GM18505 (cell line): ENCODE measurements around the gene FOXN4.

Source experiments
- ATAC-seq: cut with Tn5 transposase; IDR thresholded peaks from one replicate; pipeline ENCODE4 v1.9.1; 2021; ENCODE audit not compliant: unreplicated experiment
- POLR2A ChIP-seq: IDR thresholded peaks from 4 replicates; pipeline ENCODE4 v1.6.1; 2011; ENCODE audit warnings: borderline replicate concordance; ENCODE audit not compliant: insufficient read depth, insufficient read length; ENCODE audit errors: extremely low read depth

FOXN4 gene, protein sequence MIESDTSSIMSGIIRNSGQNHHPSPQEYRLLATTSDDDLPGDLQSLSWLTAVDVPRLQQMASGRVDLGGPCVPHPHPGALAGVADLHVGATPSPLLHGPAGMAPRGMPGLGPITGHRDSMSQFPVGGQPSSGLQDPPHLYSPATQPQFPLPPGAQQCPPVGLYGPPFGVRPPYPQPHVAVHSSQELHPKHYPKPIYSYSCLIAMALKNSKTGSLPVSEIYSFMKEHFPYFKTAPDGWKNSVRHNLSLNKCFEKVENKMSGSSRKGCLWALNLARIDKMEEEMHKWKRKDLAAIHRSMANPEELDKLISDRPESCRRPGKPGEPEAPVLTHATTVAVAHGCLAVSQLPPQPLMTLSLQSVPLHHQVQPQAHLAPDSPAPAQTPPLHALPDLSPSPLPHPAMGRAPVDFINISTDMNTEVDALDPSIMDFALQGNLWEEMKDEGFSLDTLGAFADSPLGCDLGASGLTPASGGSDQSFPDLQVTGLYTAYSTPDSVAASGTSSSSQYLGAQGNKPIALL

DNA sequence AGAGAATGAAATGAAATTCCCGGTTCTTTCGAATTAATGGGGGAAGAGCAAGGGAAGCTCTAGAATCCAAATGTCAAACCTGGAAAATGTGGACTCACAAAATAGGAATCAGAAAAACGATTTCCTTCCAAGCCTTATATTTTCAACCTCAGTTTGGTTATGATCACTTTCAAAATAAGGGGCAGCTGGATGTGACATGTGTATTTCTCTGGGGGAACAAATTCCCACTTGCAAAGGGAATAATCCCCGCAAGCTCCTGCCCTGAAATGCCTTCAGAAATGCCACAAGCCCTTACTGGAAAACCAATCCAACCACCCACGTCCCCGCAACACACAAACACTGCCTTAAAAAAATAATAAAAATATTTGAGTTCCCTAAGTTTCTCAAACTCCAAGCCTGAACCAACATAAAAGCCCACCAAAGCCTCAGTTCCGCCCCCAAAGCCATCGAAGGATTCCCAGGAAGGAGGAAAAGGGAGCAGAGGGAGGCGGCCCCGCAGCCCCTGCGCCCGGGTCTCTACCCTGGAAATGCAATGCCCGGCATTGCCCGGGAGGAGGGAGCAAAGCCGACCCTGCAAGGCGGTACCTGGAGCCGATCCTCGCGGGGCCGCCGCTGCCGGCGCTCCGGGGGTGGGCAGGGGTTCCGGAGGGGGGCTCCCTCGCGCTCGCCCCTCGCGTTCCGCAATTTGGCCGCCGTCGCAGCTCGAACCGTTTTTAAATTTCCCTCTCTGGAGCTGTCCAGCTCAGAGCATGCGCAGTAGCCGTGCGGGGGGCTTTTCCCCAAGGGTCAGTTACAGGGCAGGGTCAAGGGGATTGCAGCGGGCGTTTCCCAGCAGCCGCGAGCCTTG lies at the start of gene FOXN4:
Gene FOXN4 (minus strand): TSS at position 751 of the 847 bp plus-strand sequence. CDS start 963 bp downstream, outside the sequence.
- ATAC-seq: no peak
- no peak for TF ChIP-seq POLR2A

DNA sequence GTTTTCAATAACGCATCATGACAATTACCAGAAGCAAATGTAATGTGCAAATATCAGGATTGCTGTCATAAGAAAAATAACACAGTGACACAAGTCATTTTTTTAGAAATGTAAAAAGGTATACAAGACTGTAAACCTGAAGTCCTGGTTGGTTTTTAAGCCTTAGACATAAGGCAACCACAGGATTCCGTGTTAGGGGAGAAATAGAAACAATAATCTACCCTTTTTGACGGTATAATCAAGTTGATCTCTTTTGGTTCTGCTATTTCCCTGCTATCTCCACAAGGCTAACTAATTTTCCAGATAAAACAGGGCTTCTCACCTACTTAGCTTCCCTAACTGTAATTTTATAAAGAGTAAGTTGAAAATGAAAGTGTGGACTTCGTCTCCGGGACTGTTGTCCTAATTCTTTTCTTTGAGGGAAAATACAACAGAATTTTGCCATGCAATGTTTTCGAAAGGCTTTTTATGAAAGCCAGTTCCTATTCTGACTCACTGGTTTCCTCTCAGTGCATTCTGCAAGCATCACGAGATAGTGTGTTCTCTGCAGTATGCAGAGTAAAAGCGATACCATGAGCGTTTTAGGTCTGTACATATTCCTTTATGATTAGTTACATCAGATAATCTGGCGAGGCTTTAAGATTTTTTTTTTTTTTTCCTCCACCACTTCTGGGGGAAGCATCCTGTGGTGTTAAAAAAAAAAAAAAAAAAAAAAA lies 49.2 kb upstream of the FOXN4 start:
- TF ChIP-seq POLR2A: no peak
- ATAC-seq: peak; percentile 82

DNA sequence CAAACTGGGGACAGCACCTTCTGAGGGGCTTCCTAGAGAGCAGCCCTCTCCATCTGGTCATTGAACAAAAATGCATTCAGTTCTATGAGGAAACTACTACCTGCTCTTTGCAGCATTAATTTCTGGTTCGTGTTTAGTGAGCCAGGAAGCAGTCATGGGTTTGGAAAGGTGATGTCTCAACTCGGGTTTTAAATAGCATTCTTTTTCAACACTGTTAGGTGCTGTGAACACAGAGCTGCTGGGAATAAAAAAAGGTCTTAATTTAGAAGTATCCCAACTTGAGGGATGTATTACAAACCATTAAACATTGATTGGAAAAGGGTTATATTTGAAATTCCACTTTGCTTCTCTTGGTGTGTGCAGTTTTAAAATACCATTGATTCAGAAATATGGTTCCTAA lies 47.9 kb upstream of the FOXN4 start:
- no peak for TF ChIP-seq POLR2A
- ATAC-seq: no peak

DNA sequence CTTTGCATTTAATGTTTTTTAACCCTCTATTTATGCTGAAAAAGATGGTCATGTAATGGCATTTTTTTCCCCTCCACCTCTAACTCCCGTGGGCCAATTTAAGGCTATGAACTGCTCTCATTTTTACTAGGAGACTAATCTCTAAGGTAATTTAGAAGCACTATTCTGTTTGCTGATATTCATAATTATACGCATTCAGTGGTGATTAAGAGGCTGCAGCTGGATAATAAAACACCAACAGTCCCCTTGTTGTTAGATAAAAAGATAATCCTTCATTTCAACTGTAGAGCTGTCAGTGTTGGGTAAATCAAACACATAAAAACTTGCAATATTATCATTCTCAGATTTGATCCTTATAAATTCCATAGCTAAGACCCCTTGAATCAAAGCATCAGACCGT lies 47.5 kb upstream of the FOXN4 start:
- no peak for ATAC-seq
- TF ChIP-seq POLR2A: no peak

DNA sequence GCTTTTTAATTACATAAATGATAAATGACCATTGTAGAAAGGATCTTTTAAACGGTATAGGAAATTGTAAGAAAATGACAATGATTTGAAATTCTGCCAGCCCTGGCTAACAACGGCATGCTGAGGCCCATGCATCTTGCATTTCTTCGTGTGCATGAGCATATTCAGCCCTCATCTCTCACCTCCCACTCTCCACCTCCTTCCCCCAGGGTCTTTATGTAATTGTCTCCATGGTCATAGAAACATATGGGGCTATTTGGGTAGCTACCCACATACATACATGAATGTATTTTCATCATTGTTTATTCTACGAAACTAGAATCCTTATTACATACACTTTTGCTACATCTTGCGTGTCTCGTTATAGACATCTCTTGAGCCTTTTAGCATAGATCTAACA lies 43.1 kb upstream of the FOXN4 start:
- no peak for ATAC-seq
- no peak for TF ChIP-seq POLR2A

DNA sequence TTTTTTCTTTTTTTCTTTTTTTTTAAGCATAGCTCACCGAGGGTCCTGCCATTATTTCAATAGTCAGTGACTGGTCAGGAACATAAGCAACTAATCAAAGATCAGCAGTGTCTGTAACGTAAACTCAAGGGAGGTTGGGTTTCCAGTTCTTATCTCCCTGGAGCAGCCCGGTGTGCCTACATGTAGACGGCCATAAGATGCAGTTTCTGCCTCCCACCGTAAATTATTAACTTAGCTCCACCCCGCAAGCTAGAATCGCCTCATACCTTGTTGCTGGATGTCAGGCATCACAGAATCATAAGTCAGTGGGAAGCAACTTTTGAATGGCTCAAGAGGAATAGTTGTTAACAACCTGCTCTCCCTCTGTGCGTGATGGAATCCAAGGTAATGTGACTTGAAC lies 38.5 kb upstream of the FOXN4 start, which contains the start of gene MYO1H:
Gene MYO1H (plus strand): TSS at position 312 of the 400 bp plus-strand sequence. CDS start 61 bp downstream, at position 373.
- TF ChIP-seq POLR2A: no peak
- no peak for ATAC-seq

DNA sequence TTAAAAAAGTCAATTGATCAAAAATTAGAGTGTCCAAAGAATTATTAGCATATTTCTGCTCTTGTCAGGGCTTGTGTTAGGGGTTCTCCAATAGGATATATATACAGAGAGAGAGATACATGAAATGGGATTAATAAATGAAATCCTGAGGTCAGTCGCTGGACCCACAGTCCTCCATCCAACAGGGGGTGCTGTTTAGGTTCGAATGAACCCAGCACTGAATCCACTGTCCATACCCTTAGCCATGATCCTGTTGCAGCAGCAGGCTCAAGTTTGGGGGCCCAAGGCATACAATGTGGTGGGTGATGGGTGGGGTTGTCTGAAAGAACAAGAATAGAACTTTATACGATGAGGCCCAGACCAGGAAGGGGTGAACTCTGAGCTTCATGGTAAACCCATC lies 37.8 kb upstream of the FOXN4 start:
- ATAC-seq: no peak
- TF ChIP-seq POLR2A: no peak

DNA sequence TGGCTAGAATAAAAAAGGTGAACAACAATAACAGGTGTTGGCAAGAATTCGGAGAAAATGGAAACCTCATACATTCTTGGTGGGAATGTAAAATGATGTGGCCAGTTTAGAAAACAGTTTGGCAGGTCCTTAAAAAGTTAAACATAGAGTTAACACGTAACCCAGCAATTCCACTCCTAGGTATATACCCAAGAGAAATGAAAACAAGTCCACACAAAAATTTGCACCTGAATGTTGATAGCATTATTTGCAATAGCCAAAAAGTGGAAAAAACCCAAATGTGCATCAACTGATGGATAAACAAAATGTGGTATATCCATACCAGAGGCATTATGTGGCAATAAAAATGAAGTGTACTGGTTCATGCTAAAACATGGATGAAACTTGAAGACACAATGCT lies 36.3 kb upstream of the FOXN4 start:
- TF ChIP-seq POLR2A: no peak
- no peak for ATAC-seq

DNA sequence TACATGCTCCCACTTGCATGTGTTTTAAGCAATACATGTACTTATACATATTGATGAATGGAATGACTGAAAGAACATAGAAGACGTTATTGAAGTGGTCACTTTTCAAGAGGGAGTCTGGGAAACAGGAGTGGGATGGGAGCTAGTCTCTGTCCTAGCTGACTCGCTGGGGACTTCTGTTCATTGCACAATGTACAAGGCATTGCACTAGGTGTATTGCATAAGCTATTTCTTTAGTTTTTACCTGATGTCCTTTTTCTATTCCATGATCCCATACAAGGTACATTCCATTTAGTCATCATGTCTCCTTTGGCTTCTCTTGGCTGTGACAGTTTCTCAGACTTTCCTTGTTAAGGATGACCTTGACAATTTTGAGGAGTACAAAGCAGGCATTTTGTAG lies 34.6 kb upstream of the FOXN4 start:
- no peak for ATAC-seq
- TF ChIP-seq POLR2A: no peak

DNA sequence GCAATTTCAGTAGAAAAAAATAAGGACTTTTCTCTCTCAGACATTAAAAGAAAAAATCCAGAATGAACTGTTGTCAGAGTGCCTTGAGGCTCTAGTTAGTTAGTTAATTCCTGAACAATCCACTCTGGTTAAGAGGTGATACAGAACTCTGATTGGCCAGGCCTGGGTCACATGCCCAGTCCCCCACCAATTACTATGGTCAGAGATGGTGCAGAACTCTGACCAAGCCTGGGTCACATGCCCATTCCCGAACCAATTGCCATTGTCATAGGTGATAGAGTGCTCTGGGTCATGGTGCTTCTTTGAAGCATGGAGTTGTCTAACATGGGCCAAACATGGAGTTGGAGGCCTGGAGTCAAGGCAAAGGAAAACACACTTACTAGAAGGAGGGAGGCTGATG lies 27.5 kb upstream of the FOXN4 start:
- TF ChIP-seq POLR2A: no peak
- no peak for ATAC-seq

DNA sequence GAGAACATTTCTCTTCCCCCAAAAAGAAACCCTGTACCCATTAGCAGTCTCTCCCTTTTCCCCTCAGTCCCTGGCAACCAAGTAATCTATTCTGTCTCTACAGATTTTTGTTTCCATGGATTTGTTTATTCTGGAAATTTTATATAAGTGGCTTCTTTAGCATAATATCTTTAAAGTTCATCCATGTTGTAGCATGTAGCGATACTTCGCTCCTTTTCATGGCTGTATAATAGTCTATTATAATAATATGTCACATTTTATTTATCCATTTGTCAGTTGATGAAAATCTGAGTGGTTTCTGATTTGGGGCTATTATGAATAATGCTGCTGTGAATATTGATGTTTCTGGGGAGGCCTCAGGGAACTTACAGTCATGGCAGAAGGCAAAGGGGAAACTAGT lies 25.8 kb upstream of the FOXN4 start:
- TF ChIP-seq POLR2A: no peak
- ATAC-seq: no peak

DNA sequence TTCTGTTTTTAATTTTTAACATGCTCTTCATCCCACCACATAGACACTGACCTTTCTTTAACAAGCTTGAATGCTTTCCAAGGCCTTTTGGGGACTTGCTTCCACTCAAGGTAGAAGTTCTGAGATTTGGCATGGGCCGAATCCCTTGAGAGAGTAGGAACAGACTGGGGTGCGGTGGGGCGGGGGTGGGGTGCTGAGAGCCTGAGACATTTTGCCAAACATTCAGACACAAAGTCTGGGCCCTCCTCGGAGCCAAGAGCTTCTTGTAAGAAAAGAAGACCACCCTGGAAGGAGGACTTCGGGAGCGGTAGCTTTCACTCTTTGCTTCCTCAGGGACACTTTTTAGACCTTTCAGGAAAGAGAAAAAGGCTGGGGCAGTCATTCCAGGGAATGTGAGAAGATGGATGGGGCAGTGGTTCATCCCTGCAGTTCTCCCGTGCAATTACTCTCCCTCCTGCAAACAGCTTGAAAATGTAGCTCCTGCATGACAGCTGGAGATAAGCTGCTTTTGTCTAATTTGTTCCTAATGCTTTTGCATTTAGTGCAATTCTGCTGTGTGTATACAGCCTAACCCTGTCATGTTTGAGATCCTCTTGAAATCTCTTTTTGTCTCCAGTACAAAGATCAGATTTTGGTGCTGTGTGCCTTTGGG lies 22.3 kb upstream of the FOXN4 start:
- no peak for TF ChIP-seq POLR2A
- no peak for ATAC-seq
